T-helper 1 cell treated with Interleukin-12 subunit alpha and Interleukin-12 subunit beta and Interleukin-4 antibody, amounts not matched to agents 30 μg/mL and 1 μg/mL, for 36 hours (primary cell): ENCODE results near the gene SEC24C.
"Not testable (repeated sequence)": the region's sequence is repeated elsewhere in the genome, so short reads cannot be mapped to it uniquely, and the experiment has no call there.

Source experiments
- H3K27ac Mint-ChIP-seq: one replicate; pipeline ENCODE4 v1.8.0; 2021; ENCODE audit warnings: mild to moderate bottlenecking, mixed read lengths
- H3K27me3 Mint-ChIP-seq: one replicate; pipeline ENCODE4 v1.8.0; 2021; ENCODE audit warnings: low read depth, mixed read lengths
- H3K36me3 Mint-ChIP-seq: one replicate; pipeline ENCODE4 v1.8.0; 2021; ENCODE audit warnings: low read depth, mixed read lengths
- H3K4me1 Mint-ChIP-seq: one replicate; pipeline ENCODE4 v1.8.0; 2021; ENCODE audit warnings: low read depth, mixed read lengths
- H3K4me3 Mint-ChIP-seq: one replicate; pipeline ENCODE4 v1.8.0; 2021; ENCODE audit warnings: mild to moderate bottlenecking, moderate library complexity, mixed read lengths
- H3K9me3 Mint-ChIP-seq: one replicate; pipeline ENCODE4 v1.8.0; 2021; ENCODE audit warnings: mixed read lengths

SEC24C gene

DNA sequence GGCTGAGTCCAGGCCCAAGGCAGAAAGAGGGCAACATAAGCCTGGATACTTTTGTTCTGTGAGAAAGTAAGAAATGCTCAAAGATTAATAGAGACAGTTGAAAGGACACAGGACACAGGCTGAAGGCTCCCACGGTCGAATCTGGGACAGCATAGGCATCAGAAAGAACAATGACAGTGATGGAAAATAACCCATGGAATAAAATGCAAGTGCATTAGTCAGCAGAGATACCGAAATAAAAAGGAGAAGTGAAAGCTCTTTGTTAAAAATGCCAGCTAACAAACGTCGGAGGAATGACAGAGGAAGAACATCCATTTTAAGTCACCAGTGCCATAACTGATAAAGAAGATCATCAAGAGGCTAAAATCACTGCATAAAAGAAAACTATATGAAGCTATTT lies 26.6 kb upstream of the SEC24C start:
- H3K27me3 Mint-ChIP-seq, result no peaks in the 10 kb centered on the region
- no peak overlapping the region for H3K4me3 Mint-ChIP-seq
- H3K4me1 Mint-ChIP-seq, result peaks cover 2% of the 10 kb centered on the region
- H3K36me3 Mint-ChIP-seq, result peaks cover 28% of the 10 kb centered on the region
- H3K27ac Mint-ChIP-seq, result no peak overlapping the region
- no peaks in the 10 kb centered on the region for H3K9me3 Mint-ChIP-seq

DNA sequence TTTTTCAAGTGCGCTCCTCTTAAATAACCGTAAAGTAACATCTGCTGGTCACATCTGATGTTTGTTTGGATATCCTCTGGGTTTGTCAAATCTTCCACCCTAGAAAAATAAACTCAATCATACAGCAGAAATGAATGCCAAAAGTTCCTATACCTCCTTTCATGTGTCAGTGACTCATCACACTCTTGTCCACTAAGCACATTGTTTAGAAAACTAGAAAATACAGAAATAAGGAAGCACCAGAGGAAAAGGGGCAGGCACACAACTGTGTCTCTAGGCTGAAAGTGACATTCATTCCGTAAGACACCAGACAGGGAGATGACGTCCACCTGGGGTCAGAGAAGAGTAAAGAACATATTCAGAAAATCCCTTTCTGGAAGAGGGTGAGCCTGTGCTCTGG lies 23.6 kb upstream of the SEC24C start:
- not testable (repeated sequence) for H3K4me3 Mint-ChIP-seq, H3K27me3 Mint-ChIP-seq, H3K27ac Mint-ChIP-seq, H3K4me1 Mint-ChIP-seq, H3K9me3 Mint-ChIP-seq
- H3K36me3 Mint-ChIP-seq, result peaks cover 31% of the 10 kb centered on the region

- Mint-ChIP-seq H3K27me3 (no peaks in the 10 kb centered on the region), H3K9me3 (no peaks in the 10 kb centered on the region), H3K36me3 (peaks cover 33% of the 10 kb centered on the region), H3K27ac (no peak overlapping the region), H3K4me3 (no peak overlapping the region), H3K4me1 (peaks cover 6% of the 10 kb centered on the region)
Measured at GRCh38 chr10:73723516-73723915, 20.7 kb upstream of the SEC24C start.

DNA sequence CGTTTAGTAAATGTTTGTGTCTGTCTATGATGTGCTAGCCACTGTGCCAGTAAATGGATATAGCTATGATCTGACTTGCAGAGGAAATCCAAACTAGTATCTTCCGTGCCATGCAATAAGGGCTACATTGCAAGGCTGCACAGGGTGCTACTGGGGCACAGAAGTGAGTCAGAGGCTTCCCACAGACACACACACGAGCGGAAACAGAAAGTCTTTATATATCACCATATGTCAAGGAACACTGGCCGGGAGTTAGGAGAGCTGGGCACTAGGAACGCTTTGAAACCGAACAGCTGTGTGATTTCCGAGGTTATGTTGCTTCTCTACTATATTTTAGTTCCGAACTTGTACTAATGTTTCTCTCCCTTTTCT lies 14.4 kb upstream of the SEC24C start:
- H3K27me3 Mint-ChIP-seq, H3K9me3 Mint-ChIP-seq: not testable (repeated sequence)
- Mint-ChIP-seq H3K36me3 (peaks cover 17% of the 10 kb centered on the region), H3K4me3 (peak overlapping the region; percentile 99), H3K27ac (peak overlapping the region; percentile 98), H3K4me1 (peaks cover 12% of the 10 kb centered on the region)

DNA sequence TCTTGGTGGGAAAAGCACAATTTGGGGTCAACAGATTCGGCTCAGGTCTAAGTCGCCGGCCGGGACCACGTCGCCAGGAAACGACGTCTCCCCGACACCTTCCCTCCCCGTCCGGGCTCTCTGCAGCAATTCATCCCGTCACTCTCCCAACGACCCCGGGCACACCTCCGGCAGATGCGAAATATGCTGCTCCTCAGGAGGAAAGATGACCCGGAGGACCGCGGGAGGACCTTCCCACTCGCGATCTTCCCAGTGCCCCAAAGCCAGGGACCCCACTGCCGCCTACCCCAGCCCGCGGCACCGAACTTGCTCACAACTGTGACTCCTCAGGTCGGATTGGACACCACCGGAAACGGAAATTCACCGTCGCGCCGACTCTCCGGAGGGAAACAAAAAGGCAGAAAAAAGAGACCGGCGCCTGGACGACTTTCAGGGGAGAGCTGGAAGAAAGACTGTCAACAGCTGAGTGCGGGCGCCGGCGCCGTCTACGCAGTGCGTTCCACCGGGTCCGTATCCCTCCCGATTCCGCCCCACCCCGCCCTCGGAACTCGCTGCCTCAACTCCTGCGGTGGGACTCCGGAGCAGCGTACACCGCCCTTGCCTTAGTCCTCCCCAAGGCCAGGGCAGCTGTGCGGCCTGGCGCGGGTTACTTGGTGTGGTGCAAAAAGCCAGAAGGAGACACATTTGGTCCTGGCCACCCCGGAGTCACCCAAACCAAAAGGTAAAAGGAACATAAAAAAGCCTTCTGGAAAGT lies 13.8 kb upstream of the SEC24C start:
- peak overlapping the region; percentile 98 for H3K27ac Mint-ChIP-seq

DNA sequence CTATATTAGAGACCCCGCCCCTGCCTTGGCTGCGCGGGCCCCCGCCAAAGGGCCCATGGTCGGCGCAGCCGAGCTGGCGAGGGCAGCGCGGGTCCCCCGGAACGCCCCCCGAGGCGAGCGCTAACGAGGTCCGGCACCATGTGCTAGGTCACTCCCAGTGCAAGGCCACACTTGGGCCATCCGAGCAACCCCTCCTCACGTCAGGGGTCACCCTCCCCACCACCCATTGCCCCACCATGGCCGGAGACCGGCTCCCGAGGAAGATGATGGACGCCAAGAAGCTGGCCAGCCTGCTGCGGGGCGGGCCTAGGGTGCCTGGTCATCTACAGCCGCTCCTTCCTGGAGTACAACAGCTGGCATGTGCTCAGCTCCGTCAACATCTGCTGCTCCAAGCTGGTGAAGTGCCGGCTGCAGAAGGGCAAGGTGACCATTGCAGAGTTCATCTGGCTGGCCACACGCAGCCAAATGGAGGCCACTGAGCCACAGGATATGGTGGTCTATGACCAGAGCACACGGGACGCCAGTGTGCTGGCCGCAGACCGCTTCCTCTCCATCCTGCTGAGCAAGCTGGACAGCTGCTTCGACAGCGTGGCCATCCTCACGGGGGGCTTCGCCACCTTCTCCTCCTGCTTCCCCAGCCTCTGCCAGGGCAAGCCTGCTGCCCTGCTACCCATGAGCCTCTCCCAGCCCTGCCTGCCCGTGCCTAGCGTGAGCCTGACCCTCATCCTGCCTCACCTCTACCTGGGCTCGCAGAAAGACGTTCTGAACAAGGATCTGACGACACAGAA lies 12.4 kb upstream of the SEC24C start:
- Mint-ChIP-seq H3K9me3 (no peaks in the 10 kb centered on the region), H3K36me3 (peaks cover 11% of the 10 kb centered on the region), H3K4me3 (peak overlapping the region; percentile 65), H3K27ac (peak overlapping the region; percentile 59), H3K27me3 (no peaks in the 10 kb centered on the region), H3K4me1 (peaks cover 10% of the 10 kb centered on the region)

More for the DNA sequence above, 13.8 kb upstream of the SEC24C start:
- Mint-ChIP-seq H3K4me3 (peak overlapping the region; percentile 99), H3K36me3 (peaks cover 17% of the 10 kb centered on the region), H3K4me1 (peaks cover 14% of the 10 kb centered on the region), H3K9me3 (no peaks in the 10 kb centered on the region), H3K27me3 (no peaks in the 10 kb centered on the region)

DNA sequence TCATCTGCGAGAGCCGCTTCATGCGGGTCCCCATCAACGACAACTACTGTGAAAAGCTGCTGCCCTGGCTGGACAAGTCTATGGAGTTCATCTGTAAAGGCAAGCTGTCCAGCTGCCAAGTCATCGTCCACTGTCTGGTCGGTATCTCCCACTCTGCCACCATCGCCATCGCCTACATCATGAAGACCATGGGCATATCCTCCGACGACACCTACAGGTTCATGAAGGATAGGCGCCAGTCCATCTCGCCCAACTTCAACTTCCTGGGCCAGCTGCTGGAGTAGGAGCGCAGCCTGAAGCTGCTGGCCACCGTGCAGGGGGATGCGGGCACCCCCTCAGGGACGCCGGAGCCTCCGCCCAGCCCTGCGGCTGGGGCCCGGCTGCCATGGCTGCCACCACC lies 11.7 kb upstream of the SEC24C start:
- Mint-ChIP-seq H3K9me3 (no peaks in the 10 kb centered on the region), H3K27ac (peak overlapping the region; percentile 59), H3K36me3 (peaks cover 7% of the 10 kb centered on the region), H3K4me1 (peaks cover 10% of the 10 kb centered on the region), H3K4me3 (peak overlapping the region; percentile 65), H3K27me3 (no peaks in the 10 kb centered on the region)

GRCh38 chr10:73732931-73733623 lies 11.1 kb upstream of the SEC24C start:
- Mint-ChIP-seq H3K36me3 (peaks cover 6% of the 10 kb centered on the region), H3K27ac (no peak overlapping the region), H3K4me1 (peaks cover 8% of the 10 kb centered on the region), H3K9me3 (no peaks in the 10 kb centered on the region), H3K4me3 (no peak overlapping the region), H3K27me3 (no peaks in the 10 kb centered on the region)

DNA sequence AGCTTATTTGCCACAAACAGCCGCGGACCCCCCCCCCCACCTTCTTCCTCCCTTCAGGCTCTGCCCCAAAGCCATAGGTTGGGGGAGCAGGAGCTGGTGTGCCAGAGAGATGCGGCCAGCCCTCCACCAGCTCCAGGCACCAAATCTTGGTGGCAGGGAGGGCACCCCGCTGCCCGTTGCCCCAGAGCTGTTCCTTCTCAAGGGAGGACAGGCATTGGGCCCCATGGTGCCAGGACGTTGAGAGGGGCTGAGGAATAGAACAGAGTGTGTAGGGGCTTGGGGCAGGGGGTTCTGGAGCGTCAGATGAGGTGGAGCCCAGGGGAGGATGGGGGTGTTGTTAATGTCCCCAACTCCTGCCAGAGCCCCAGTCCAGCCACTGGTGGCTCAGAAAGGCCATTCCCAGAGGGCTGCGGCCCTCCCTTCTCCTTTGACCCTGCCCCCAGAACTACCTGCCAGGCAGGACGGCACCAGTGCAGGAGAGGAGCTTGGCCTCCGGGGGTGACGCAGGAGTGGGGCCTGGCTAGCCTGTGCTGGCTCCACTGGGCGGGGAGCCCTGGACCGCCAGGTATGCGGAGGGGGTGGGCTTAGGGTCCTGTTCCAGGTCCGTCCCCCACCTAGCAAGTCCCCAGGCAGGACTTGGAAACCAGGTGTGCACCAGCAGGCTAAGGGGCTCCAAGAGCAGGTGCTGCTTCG lies 10.0 kb upstream of the SEC24C start:
- H3K27ac Mint-ChIP-seq, result no peak overlapping the region
- H3K36me3 Mint-ChIP-seq, result peaks cover 6% of the 10 kb centered on the region

DNA sequence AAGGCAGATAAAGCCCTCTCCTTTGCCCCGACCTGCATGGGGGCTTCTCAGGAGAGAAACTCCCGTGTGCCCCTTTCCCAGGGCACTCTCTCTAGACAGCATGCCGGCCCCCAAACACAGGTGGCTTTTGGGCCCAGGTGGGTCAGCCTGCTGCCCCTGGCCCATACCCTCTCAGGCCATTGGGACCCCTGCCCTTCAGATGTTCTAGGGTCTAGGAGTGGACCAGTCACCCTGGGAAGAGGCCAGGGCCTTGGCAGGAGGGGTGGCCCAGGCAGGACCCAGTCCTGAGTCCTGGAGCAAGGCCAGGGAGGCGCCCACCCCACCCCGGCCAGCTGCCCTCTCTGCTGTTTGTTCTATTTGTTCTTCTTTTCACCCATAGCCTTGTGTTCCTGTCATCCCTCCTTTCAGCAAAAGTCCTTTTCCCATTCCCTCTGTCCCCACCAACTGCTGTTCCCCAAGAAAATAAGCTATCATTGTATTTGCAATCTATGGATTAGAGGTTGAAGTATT lies 9.3 kb upstream of the SEC24C start:
- Mint-ChIP-seq H3K9me3 (no peaks in the 10 kb centered on the region), H3K27me3 (no peaks in the 10 kb centered on the region), H3K36me3 (peaks cover 6% of the 10 kb centered on the region), H3K4me3 (no peak overlapping the region), H3K27ac (no peak overlapping the region), H3K4me1 (peaks cover 8% of the 10 kb centered on the region)

More for the DNA sequence above, 10.0 kb upstream of the SEC24C start:
- H3K4me3 Mint-ChIP-seq, result no peak overlapping the region
- peaks cover 8% of the 10 kb centered on the region for H3K4me1 Mint-ChIP-seq
- H3K27me3 Mint-ChIP-seq, result no peaks in the 10 kb centered on the region
- no peaks in the 10 kb centered on the region for H3K9me3 Mint-ChIP-seq

DNA sequence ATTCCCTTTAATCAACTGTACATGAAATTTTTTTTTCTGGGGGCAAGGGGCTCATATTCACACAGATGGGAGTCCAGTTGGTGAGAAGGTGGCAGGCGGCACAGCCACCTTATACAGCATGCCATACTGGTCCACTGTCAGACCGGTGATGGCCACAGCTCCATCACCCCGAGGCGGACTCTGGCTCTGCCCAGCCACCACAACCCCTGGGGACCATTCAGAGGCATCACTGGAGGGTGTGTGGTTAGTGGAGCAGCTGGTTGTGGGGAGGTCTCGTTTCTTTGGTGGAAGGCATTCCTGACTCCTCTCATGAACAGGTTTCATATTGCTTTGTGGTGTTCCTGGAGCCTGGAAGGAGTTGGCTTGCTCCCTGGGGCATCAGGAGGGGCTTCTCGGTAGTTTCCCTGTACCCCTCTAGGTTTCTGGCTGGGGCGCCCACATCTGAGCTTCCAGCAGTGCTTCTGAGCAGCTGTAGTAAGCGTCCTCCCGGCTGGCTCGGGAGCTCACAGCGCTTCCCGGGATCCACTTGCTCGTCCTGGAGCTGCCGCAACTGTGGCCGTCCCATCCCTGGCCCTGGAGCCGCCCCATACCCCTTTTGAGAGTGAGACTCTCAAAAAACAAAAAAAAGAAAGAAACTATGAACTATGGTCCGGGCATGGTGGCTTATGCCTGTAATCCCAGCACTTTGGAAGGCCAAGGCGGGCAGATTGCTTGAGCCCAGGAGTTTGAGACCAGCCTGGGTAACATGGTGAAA lies 3.5 kb upstream of the SEC24C start:
- not testable (repeated sequence) for H3K9me3 Mint-ChIP-seq, H3K36me3 Mint-ChIP-seq, H3K27ac Mint-ChIP-seq, H3K27me3 Mint-ChIP-seq, H3K4me3 Mint-ChIP-seq
- H3K4me1 Mint-ChIP-seq, result peaks cover 16% of the 10 kb centered on the region

DNA sequence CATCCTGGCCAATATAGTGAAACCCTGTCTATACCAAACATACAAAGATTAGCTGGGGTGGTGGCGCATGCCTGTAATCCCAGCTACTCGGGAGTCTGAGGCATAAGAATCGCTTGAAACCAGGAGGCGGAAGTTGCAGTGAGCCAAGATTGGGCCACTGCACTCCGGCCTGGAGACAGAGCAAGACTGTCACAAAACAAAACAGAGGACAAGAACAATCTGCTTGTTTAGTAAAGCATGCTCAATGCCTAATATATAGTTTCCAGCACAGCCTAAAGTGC lies 1.8 kb upstream of the SEC24C start:
- Mint-ChIP-seq H3K27me3 (no peaks in the 10 kb centered on the region), H3K9me3 (no peaks in the 10 kb centered on the region), H3K4me1 (peaks cover 26% of the 10 kb centered on the region), H3K36me3 (peaks cover 11% of the 10 kb centered on the region), H3K4me3 (peak overlapping the region; percentile 64), H3K27ac (peak overlapping the region; percentile 84)

DNA sequence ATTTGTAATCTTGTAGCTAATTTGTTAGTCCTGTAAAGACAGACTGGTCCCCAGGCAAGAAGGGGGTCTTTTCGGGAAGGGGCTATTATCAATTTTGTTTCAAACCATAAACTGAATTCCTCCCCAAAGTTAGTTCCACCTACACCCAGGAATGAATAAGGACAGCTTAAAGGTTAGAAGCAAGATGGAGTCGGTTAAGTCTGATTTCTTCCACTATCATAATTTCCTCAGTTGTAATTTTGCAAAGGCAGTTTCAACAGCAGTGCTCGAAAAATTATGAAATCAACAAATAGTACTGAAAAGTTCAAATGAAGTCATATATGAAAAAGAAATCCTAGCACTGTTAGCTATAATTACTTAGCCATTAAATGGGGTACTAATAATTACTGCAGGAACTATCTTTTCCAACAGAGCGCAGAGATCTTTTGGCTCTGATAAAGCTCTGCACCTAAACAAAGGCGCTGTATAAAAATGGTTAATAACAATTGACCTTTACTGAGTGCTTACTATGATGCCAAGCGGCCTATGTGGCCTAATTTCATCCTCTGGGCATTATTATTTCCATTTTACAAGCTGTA lies 756 bp upstream of the SEC24C start:
- Mint-ChIP-seq H3K4me3 (peak overlapping the region; percentile 99), H3K4me1 (peaks cover 26% of the 10 kb centered on the region), H3K27me3 (no peaks in the 10 kb centered on the region), H3K27ac (peak overlapping the region; percentile 99), H3K36me3 (peaks cover 11% of the 10 kb centered on the region), H3K9me3 (no peaks in the 10 kb centered on the region)

DNA sequence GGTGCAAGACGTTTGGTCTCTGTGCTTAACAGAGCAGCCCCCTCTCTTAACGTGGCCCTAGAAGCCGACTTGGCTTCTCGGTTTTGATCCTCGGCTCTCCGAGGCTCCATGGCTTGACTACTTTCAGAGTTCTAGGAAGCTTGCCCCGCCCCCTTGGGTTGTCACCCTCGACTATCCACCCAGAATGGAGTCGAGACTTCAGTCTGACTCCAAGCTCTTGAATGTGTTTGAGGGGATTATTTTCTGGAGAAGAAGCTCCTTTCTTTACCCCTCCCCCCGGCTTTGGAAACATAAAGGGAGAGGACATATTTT lies 448 bp downstream of the SEC24C start:
- Mint-ChIP-seq H3K9me3 (no peaks in the 10 kb centered on the region), H3K4me3 (peak overlapping the region; percentile 99), H3K4me1 (peaks cover 31% of the 10 kb centered on the region), H3K36me3 (peaks cover 18% of the 10 kb centered on the region), H3K27me3 (no peaks in the 10 kb centered on the region), H3K27ac (peak overlapping the region; percentile 99)
